ENCODE measurements around the gene KISS1R.

The KISS1R gene

GRCh38 chr19:960020-960419 lies 42.9 kb downstream of the KISS1R start:
- no peak for DNase-seq (ENCODE audit: extremely low read depth, insufficient read length)
- Histone ChIP-seq H3K27me3 (replicated peaks; ENCODE audit: control insufficient read depth, insufficient read depth, low read length) (no peaks in the 10 kb centered on the region), H3K4me3 (replicated peaks; ENCODE audit: low read depth, low read length) (no peak overlapping the region), H3K36me3 (ENCODE audit: control insufficient read depth, insufficient read depth, low read length) (peaks cover 43% of the 10 kb centered on the region)
- no peak for TF ChIP-seq CTCF (IDR thresholded peaks at IDR 0.05; ENCODE audit: insufficient read depth, low read length, poor library complexity, severe bottlenecking)

GRCh38 chr19:960601-960938 lies 43.4 kb downstream of the KISS1R start:
- TF ChIP-seq CTCF (IDR thresholded peaks at IDR 0.05; ENCODE audit: insufficient read depth, low read length, poor library complexity, severe bottlenecking), result no peak
- peaks cover 46% of the 10 kb centered on the region for H3K36me3 ChIP-seq (ENCODE audit: control insufficient read depth, insufficient read depth, low read length)
- H3K27me3 ChIP-seq (replicated peaks; ENCODE audit: control insufficient read depth, insufficient read depth, low read length), result no peaks in the 10 kb centered on the region
- DNase-seq (ENCODE audit: extremely low read depth, insufficient read length), result no peak
- H3K4me3 ChIP-seq (replicated peaks; ENCODE audit: low read depth, low read length), result no peak overlapping the region

- no peak for TF ChIP-seq CTCF (IDR thresholded peaks at IDR 0.05; ENCODE audit: insufficient read depth, low read length, poor library complexity, severe bottlenecking)
- DNase-seq (ENCODE audit: extremely low read depth, insufficient read length), result no peak
- Histone ChIP-seq H3K36me3 (ENCODE audit: control insufficient read depth, insufficient read depth, low read length) (peaks cover 50% of the 10 kb centered on the region), H3K4me3 (replicated peaks; ENCODE audit: low read depth, low read length) (no peak overlapping the region), H3K27me3 (replicated peaks; ENCODE audit: control insufficient read depth, insufficient read depth, low read length) (no peaks in the 10 kb centered on the region)
Observed at GRCh38 chr19:961866-962620, 44.9 kb downstream of the KISS1R start.

- TF ChIP-seq CTCF (IDR thresholded peaks at IDR 0.05; ENCODE audit: insufficient read depth, low read length, poor library complexity, severe bottlenecking), result no peak
- no peak overlapping the region for H3K4me3 ChIP-seq (replicated peaks; ENCODE audit: low read depth, low read length)
- H3K36me3 ChIP-seq (ENCODE audit: control insufficient read depth, insufficient read depth, low read length), result peaks cover 52% of the 10 kb centered on the region
- H3K27me3 ChIP-seq (replicated peaks; ENCODE audit: control insufficient read depth, insufficient read depth, low read length), result no peaks in the 10 kb centered on the region
- DNase-seq (ENCODE audit: extremely low read depth, insufficient read length), result no peak
Observed at GRCh38 chr19:962683-963400, 45.7 kb downstream of the KISS1R start.

- no peaks in the 10 kb centered on the region for H3K27me3 ChIP-seq (replicated peaks; ENCODE audit: control insufficient read depth, insufficient read depth, low read length)
- no peak for TF ChIP-seq CTCF (IDR thresholded peaks at IDR 0.05; ENCODE audit: insufficient read depth, low read length, poor library complexity, severe bottlenecking)
- H3K36me3 ChIP-seq (ENCODE audit: control insufficient read depth, insufficient read depth, low read length), result peaks cover 56% of the 10 kb centered on the region
- H3K4me3 ChIP-seq (replicated peaks; ENCODE audit: low read depth, low read length), result no peak overlapping the region
- DNase-seq (ENCODE audit: extremely low read depth, insufficient read length), result no peak
Observed at GRCh38 chr19:963486-963951, 46.4 kb downstream of the KISS1R start.
